ENCODE results near the gene CLTA.

- no peak for TF ChIP-seq CTCF (IDR thresholded peaks at IDR 0.05)
- TF ChIP-seq POLR2A (IDR thresholded peaks at IDR 0.05): no peak
- TF ChIP-seq EP300 (IDR thresholded peaks at IDR 0.05): no peak
Measured at GRCh38 chr9:36177571-36177970, 13.2 kb upstream of the CLTA start.

All from ovary (tissue), 3 donors.